ENCODE data around the gene TIGAR.

Gene TIGAR

DNA sequence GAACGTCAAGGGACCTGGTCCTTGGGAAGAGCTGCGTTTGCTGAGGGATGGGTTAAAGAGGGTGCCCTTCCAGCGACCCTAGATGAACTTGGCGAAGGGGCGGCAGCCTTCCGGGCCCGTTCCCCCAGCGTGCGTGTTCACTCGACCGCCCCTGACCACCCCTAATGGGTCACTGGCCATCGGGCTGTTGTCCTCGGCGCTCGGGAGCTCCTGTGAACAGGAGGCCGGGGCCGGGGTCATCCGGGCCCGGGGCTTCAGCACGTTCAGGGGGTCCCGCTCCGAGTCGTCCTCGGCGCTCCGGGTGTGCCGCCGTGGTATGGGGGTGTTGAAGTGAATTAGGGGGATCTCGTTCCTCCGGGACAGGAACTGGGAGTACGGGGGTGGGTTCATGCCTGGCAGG is 49.3 kb downstream of the TIGAR start:
- DNase-seq (ENCODE audit: low read depth in 1 of 2, low spot score in 1 of 2): no peak

DNA sequence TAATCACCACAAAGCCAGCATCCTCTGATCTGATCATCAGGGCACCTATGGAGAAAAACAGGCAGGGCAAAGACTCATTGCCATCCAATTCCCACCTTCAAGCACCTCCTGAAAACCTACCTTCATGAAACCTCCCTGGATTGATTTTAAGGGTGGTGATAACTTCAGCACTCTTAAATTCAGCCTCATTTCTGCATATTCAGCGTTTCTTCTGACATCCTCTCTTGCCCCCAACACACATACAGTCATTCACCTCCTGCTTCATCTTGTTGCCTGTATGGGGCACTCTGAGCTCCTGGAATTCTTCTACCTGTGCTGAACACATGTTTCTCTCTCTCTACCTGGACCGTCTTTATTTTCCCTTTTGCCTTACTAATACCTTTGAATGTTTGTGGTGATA is 51.6 kb downstream of the TIGAR start:
- no peak for DNase-seq (ENCODE audit: low read depth in 1 of 2, low spot score in 1 of 2)

DNA sequence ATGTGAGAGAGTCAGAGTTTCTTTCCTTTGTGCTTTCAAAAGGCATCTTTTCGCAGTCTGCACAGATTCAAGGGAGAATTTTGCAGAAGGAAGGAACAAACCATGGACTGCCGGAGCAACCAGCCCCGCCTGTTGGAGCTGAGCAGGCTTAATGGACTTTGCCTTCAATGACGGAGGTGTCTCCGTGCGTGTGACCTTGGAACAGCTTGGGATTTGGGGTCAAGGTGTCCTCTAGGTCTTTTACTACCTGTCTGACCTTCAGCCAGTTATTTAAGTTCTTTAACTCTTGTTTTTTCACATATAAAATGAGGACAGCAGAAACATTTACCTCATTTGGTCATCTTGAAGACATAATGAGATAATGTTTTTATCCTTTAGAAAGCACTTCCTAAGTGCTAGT is 54.4 kb downstream of the TIGAR start:
- no peak for DNase-seq (ENCODE audit: low read depth in 1 of 2, low spot score in 1 of 2)

DNA sequence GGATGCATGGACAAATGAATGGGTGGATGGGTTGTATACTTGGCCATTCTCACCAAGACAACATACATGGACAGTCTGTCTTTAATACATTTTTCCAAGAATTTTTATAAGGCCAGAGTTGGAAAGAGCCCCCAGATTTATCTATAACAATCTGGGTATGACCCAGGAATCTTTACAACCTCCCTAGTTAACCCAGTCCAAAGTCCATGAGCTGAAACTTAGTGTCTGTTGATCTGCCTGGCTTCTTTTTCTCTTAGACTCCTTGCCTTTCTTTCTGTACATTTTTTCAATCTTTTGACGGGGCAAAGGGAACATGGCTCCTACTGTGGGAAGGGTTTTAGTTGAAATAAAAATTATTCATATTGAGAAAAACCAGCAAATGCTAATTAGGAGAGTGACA is 57.8 kb downstream of the TIGAR start:
- DNase-seq (ENCODE audit: low read depth in 1 of 2, low spot score in 1 of 2): no peak

DNA sequence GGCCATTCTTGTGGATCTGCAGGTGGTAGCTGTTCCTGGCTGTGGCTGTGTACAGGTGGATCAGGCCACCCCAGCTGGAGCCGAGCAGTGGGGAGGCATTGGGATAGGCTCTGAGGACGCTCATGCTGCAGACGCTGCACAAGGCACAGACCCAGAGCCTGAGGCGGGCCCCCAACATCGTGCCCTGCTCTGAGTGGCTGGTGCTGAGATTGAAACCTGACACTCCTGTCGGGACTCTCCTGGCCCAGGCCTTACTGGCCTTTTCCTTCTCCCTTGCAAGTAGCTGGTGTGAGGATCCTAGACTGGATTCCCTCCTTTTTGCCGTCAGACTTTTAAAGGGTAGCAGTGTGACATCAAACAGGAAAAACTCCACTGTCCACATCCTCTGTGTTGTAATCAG is 58.4 kb downstream of the TIGAR start, which contains the start of gene FGF23:
TSS of gene FGF23 (minus strand) at position 308 of the 400 bp plus-strand sequence. CDS start at position 178, 130 bp downstream.
- DNase-seq (ENCODE audit: low read depth in 1 of 2, low spot score in 1 of 2): no peak

DNA sequence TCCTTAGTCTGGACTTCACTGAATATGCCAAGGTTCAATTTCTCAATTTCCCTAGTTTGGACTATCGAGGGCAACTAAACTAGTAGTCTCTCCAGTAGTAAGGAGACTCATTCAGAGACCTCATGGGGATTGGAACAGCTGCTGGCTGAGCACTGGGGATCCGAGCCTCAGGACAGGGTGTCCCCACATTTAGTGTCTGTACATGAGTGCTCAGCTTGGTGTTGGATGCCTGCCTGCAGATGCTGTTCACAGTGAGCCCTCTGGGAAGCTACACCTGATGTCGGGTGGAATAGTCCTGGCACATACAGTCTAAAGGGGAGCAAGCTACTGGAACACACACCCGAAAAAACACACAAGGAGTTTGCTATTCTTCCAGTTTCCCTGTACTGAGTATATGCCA is 59.3 kb downstream of the TIGAR start:
- DNase-seq (ENCODE audit: low read depth in 1 of 2, low spot score in 1 of 2): no peak

DNA sequence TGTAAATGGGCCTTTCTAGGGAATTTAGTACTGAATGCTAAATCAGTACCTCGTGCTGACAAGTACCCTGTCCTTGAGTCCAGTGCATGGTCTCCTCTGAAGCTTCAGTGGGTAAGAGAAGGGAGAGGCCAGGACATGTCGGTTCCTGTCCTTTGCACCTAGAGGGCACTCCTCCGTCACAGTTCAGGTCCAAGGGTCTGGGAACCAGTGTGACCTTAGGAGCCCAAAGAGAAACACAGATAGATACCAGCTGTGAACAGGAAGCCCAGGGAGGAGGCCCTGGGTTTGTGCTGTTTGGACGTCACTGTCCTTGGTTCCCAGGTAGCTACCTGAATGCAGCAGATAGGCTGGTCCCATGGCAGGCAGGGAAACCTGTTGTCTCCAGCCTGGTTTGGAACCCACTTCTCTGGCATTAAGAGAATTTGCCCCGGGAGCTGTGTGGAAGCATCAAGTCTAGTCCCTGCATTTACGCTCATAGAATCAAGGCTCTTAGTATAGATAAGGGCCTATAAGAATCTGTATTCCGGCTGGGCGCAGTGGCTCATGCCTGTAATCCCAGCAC is 62.4 kb downstream of the TIGAR start:
- DNase-seq (ENCODE audit: low read depth in 1 of 2, low spot score in 1 of 2): no peak

DNA sequence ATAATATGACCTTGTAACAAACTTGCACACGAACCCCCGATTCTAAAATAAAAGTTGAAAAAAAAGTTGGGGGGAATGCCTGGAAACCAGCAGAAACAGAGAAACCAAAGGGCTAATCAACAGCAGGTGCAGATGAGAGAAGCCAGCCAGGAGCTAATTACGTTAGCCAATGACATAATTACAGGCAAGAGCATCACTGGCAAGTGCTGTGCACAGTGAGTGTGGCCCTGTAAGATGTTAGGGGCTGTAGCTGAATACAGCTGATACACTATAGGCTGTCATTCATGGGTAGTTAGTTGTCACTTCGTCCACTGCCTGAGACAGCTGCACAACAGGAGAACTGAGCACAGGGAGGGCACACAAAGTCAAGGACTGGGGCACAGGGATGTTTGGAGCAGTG is 65.8 kb downstream of the TIGAR start:
- no peak for DNase-seq (ENCODE audit: low read depth in 1 of 2, low spot score in 1 of 2)

DNA sequence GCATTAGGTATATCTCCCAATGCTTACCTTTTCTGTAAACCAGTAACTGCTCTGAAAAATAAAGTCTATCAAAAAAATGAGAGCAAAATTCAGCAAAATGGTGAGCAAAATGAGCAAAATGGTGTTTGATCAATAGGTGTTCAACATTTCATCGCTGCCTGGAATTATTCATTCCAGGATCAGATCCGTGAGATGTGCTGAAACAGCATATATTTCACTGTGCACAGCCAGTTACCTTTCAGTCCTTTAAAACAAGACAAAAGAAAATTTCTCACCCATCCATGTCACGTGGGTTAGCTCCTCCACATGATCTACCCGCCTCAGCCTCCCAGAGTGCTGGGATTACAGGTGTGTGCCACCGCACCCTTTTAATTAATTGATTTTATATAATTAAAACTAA is 66.6 kb downstream of the TIGAR start:
- no peak for DNase-seq (ENCODE audit: low read depth in 1 of 2, low spot score in 1 of 2)

DNA sequence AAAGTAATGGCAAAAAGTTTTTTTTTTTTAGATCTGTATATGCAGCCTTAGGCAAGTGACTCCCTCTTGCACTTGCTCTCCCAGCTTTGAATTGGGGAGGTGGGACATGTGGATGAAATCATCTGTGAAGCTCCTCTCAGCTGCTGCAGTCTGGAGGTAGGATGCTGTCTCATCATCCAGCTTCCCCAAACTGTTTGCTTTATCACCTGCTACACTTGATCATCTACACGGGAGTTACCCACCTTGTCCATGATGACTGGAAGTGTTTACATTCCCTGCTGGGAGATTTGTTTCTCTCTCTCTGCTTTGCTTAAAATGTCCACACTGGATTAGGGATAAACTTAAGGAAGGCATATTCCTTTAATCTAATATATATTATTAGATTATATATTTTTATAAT is 67.0 kb downstream of the TIGAR start:
- DNase-seq (ENCODE audit: low read depth in 1 of 2, low spot score in 1 of 2): no peak

DNA sequence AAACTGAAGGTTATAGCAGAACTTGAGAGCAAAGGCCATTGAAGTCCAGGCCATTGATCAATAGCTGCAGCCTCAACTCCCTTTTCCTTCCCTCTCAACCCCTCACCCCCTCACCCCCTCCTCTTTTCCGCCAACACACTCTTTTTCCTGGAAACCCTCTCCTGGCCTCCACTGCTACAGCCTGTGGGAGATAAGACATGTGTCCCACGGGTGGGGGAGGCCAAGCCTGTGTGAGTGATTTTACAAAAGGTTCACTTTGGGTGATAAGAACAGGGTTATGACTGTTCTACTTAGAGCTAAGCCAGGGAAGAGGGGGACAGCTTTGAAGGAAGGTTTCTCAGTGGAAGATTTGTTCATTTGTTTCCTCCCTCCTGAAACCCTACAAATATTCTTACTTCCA is 67.6 kb downstream of the TIGAR start:
- DNase-seq (ENCODE audit: low read depth in 1 of 2, low spot score in 1 of 2): no peak

DNA sequence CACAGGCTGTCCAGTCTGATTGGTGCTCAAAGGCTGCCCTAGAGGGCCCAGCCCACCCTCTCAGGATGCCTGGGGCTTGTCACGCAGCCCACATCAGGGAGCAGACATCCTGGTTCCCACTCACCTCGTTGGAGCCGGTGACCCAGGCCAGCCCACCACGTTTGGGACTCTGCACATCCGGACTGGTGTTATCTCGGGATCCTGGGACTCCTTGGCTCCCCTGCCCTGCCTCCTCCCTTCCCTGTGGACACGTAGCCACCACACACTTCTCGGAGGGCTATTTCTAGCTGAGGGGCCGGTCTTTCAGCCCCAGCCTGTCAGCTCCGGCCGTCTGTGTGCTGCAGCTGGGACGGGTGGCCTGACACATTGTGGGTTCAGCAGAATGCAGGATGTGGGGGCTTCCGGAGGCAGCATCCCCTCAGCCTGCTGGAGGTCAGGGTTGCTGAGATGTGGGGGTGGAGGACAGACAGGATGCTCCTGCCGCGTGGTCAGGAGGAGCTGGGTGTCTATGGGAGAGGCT is 71.3 kb downstream of the TIGAR start:
- no peak for DNase-seq (ENCODE audit: low read depth in 1 of 2, low spot score in 1 of 2)

DNA sequence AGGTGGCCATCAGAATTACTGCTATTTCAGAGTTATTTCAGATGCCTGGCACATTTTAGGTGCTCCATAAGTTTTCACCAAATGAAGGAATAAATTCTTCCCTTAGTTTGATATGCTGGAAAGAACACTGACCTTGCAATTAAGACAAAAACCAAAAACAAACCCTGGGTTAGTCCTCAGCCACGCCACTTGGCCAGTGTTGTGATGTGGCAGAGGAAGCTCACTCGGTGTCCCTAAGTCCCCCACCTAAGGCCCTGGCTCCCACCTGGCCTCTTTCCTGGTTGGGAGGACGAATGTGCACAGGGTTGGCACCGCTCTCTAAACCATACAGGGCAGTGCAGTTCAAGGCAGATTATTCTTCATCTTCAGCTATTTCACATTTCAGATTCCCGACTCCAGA is 72.2 kb downstream of the TIGAR start:
- DNase-seq (ENCODE audit: low read depth in 1 of 2, low spot score in 1 of 2): no peak

DNA sequence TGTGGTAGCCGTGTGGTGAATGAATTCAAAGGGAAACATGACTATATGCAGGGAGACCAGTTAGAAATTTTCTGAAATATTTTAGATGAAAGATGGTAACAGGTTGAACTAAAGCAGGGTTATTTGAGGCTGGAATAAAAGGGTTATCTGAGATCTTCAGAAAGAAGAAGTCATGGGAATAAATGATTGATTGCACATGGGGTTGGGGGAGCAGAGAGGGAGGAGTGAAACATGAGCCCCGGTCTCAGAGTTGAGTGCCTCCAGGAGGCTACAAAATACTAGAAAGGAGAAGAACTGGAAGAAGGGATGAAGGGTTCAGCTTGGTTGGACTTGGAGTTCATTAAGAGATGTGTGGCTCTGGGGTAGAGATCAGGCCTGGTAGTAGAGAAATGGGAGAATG is 74.8 kb downstream of the TIGAR start:
- no peak for DNase-seq (ENCODE audit: low read depth in 1 of 2, low spot score in 1 of 2)

DNA sequence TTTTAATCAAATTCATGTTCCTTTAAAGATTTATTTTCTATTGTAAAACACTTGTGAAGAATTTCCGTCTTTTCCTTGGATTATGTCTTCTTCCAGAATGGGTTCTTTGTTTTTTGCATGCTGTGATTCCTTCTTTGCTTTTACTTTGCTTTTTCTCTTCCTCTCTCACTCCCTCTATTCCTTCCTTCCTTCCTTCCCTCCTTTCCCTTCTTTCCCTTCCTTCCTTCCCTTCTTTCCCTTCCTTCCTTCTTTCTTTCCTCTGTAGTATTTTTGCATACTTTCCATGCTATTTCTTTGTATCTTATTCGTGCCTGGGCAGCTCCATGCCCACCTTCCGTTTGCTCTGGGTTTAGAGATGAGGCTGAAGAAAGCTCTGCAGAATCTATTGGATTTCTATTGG is 80.1 kb downstream of the TIGAR start:
- DNase-seq (ENCODE audit: low read depth in 1 of 2, low spot score in 1 of 2): no peak

DNA sequence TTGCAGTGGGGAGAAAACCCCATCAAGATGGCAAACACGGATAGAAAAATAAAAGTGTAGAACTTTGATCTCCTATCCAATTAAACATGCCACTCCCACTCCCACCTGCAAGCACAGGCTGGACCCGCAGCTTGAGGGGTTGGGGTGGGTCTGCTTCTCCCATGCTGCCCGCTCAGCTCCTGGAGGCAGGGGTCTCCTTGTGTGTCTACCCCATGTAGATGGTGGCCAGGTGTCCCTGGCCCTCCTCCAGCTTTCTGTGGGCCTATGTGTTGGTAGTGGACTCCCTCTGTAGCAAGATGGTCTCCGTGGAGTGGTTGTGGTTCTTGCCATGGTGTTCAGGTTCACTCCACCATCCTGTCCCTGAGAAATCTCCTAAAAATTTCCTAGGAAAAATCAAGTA is 82.0 kb downstream of the TIGAR start:
- DNase-seq (ENCODE audit: low read depth in 1 of 2, low spot score in 1 of 2): no peak

Measured in activated CD4-positive, alpha-beta T cell treated with anti-CD3 and anti-CD28 coated beads, Interleukin-2, amount 50 U/mL, for 24 hours (primary cell).